ENCODE results near the gene DNAH8. TPM values are rescaled to one million over a fixed set of nuclear protein-coding genes. Genes with fewer than 3 reads are reported as not detected.
A peak's percentile ranks its signal among the peaks of the same experiment; 100 is the strongest.

DNAH8 gene
- total RNA-seq, 4 donors from 2014 or later, result not detected

DNA sequence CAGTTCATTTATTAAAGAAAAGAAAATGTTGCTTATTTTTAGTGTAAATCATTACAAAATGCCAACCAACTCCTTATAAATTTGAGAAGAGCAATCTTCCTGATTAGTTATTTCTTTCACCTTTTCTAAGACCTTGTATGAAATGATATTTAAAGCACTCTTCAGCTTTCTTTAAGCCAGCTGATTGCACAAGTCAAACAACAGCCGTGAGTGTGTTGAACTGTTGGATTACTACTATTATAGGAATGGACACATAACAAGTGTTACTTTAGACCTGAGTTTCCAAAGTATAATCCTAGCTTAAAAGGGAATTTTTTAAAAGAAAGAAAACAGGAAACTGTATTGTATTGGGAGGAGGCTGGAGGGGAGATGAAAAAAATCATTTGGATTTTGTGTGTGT lies 306.7 kb downstream of the DNAH8 start:
- no peak for DNase-seq

DNA sequence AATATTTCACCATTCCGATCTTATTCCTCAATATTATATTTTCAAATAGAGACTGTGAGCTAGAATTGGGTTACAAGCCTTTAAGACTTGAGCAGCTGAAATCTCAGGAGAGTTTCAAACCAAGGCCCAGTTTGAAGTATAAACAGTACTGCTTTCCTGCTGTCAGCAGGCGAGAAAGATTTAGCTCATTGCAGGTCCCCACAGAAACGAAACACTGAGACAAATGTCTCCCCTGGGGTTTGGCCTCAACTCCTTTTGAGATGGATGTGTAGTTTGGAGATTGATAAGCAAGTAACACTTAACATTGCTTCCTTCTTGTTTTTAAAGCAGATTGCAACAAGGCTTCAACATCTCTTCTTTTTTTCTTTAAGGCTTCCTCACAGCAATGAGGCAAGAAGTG lies 311.1 kb downstream of the DNAH8 start:
- TF ChIP-seq, protein P1, sequence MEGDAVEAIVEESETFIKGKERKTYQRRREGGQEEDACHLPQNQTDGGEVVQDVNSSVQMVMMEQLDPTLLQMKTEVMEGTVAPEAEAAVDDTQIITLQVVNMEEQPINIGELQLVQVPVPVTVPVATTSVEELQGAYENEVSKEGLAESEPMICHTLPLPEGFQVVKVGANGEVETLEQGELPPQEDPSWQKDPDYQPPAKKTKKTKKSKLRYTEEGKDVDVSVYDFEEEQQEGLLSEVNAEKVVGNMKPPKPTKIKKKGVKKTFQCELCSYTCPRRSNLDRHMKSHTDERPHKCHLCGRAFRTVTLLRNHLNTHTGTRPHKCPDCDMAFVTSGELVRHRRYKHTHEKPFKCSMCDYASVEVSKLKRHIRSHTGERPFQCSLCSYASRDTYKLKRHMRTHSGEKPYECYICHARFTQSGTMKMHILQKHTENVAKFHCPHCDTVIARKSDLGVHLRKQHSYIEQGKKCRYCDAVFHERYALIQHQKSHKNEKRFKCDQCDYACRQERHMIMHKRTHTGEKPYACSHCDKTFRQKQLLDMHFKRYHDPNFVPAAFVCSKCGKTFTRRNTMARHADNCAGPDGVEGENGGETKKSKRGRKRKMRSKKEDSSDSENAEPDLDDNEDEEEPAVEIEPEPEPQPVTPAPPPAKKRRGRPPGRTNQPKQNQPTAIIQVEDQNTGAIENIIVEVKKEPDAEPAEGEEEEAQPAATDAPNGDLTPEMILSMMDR (IDR thresholded peaks at IDR 0.05 in 4 of 5, conservative IDR thresholded peaks at IDR 0.05 in 1 of 5), result no peak
- no peak for TF ChIP-seq POLR2A (IDR thresholded peaks at IDR 0.05)
- no peak for DNase-seq
- no peaks in the 10 kb centered on the region for H3K4me1 ChIP-seq
- intact Hi-C loops (cut with DNase I; ENCODE audit: low total_unique reads) (no loop called here), in situ Hi-C loops (cut with MboI; ENCODE audit: low sequenced_read_pairs in 4 of 4) (no loop called here)
- H3K36me3 ChIP-seq, result no peaks in the 10 kb centered on the region
- H3K4me3 ChIP-seq, result no peak overlapping the region
- no peak for ATAC-seq
- no peak overlapping the region for H3K27ac ChIP-seq
- H3K27me3 ChIP-seq, result no peaks in the 10 kb centered on the region
- H3K9me3 ChIP-seq, result no peaks in the 10 kb centered on the region

More for the DNA sequence above, 306.7 kb downstream of the DNAH8 start:
- ATAC-seq, result no peak
- no peaks in the 10 kb centered on the region for H3K36me3 ChIP-seq
- TF ChIP-seq POLR2A (IDR thresholded peaks at IDR 0.05), result no peak
- TF ChIP-seq, protein P1 (IDR thresholded peaks at IDR 0.05 in 4 of 5, conservative IDR thresholded peaks at IDR 0.05 in 1 of 5), result no peak
- no peaks in the 10 kb centered on the region for H3K9me3 ChIP-seq
- in situ Hi-C loops (cut with MboI; ENCODE audit: low sequenced_read_pairs in 4 of 4) (no loop called here), intact Hi-C loops (cut with DNase I; ENCODE audit: low total_unique reads) (no loop called here)
- no peak overlapping the region for H3K27ac ChIP-seq
- H3K4me1 ChIP-seq, result no peaks in the 10 kb centered on the region
- no peak overlapping the region for H3K4me3 ChIP-seq
- H3K27me3 ChIP-seq, result no peaks in the 10 kb centered on the region

DNA sequence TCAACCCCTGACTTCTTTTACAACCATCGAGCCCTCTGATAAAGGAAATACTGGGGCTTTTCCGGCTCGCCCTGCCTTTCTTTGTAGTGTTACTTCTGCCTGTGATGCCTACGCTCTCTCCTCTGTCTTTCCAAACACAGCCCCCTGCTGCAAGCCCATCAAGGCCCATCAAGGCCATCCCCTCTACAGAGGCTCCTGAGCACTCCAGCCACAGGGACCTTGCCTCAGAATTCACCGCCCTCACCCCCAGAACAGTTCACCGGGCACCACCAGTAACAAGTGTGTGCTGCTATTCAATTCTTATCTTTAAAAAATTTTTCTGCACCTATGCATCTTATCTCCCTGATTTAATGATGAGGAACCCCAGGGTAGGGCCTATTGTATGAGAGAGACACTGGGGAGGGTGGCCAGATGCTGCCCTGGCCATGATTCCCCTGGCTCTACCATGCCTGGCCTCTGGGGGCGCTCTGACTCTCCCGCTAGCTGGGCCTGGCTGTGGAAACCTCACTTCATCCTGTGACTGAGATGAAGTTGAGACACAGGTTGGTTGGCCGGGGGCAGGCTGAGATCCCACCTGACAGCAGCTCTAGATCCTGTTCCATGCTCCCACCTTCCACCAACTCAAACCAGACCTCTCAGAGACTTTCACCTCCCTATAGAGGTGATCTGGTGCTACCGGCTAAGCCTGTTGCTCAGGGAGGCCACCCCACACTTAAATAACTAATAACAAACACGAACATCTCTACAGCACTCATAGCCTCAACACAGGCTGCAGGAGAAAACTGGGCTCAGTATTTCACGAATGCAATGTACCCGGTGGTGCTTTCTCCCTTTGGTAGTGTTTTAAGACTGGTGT lies 314.3 kb downstream of the DNAH8 start:
- no peak overlapping the region for H3K4me3 ChIP-seq
- intact Hi-C loops (cut with DNase I; ENCODE audit: low total_unique reads) (no loop called here), in situ Hi-C loops (cut with MboI; ENCODE audit: low sequenced_read_pairs in 4 of 4) (no loop called here)
- H3K27ac ChIP-seq, result no peak overlapping the region
- DNase-seq (no peak), ATAC-seq (no peak)
- H3K4me1 ChIP-seq, result no peaks in the 10 kb centered on the region
- H3K9me3 ChIP-seq, result no peaks in the 10 kb centered on the region
- no peaks in the 10 kb centered on the region for H3K36me3 ChIP-seq
- TF ChIP-seq, protein P1 (IDR thresholded peaks at IDR 0.05 in 4 of 5, conservative IDR thresholded peaks at IDR 0.05 in 1 of 5), result peak in 3 of 5 experiments; percentile 12 to 43 (median 20)
- TF ChIP-seq POLR2A (IDR thresholded peaks at IDR 0.05), result no peak
- H3K27me3 ChIP-seq, result no peaks in the 10 kb centered on the region

DNA sequence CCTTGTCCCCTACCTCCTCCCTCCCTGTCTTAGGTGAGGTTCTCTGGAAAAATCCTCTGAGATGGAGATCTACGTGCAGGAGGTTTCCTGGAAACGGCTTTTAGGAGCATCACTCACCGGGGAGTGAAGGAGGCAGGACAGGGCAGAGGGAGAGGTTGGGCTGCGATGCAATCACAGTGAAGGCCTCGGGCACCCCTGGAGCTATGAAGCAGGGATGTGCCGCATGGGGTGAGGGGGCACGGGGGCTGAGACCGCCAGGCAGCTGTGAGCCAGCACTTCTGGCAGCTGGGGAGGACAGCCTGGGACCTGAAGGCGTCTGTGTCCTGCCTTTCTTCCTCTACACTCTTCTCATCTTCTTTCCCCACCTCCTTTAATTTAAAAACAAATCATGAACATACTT lies 320.6 kb downstream of the DNAH8 start:
- in situ Hi-C loops (cut with MboI; ENCODE audit: low sequenced_read_pairs in 4 of 4), result no loop called here
- intact Hi-C loops (cut with DNase I; ENCODE audit: low total_unique reads), result no loop called here
- TF ChIP-seq, protein P1 (IDR thresholded peaks at IDR 0.05 in 4 of 5, conservative IDR thresholded peaks at IDR 0.05 in 1 of 5), result no peak
- no peak for TF ChIP-seq POLR2A (IDR thresholded peaks at IDR 0.05)
- Histone ChIP-seq H3K36me3 (no peaks in the 10 kb centered on the region), H3K4me1 (no peaks in the 10 kb centered on the region), H3K27ac (no peak overlapping the region), H3K4me3 (no peak overlapping the region), H3K27me3 (peaks cover 13 to 25% (median 24%) of the 10 kb centered on the region in 3 donors), H3K9me3 (no peaks in the 10 kb centered on the region)
- ATAC-seq, result no peak
- DNase-seq, result no peak

Data from gastrocnemius medialis (tissue), 4 donors.